Astrocyte (in vitro differentiated cells and primary cell): ENCODE measurements around the gene RGS17.

ENCODE experiments used
- CTCF ChIP-seq: IDR thresholded peaks from 2 replicates; pipeline ENCODE4 v1.5.1; 2011; ENCODE audit warnings: low read depth, mild to moderate bottlenecking, inconsistent platforms, low read length, moderate library complexity; ENCODE audit not compliant: insufficient read depth
- EZH2 ChIP-seq: IDR thresholded peaks from 2 replicates; pipeline ENCODE4 v1.6.1; 2012; ENCODE audit warnings: mild to moderate bottlenecking, low read length, inconsistent platforms; ENCODE audit not compliant: insufficient read depth

DNA sequence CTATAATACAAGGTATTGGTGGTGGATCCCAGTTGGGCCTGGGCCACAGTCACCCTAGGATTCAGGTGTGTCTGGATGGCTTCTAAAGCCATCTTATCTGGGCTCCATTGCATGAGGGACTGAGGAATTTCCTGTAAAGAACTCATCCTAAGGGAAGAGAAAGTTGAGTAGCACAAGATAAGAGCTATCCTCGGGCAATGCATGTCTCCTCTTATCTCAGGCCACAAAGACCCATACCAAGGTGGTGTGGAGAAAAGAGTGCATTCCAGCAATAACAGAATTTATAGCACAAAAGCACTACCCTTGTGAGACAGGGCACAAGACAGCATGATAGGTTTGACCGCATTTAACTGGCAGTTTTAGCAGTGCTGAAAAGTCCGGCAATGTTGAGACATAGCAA is 114.2 kb downstream of the RGS17 start:
- TF ChIP-seq CTCF (no peak), EZH2 (no peak)
